Suppressor macrophage (primary cell): Measurements from ENCODE around the gene KLHL22.
"Not testable (repeated sequence)": the region's sequence is repeated elsewhere in the genome, so short reads cannot be mapped to it uniquely, and the experiment has no call there.

Experiments used
- DNase-seq, 4 experiments: peaks; one replicate each; pipeline ENCODE4 v3.0.0-alpha.2; 2020 to 2022

KLHL22 gene

DNA sequence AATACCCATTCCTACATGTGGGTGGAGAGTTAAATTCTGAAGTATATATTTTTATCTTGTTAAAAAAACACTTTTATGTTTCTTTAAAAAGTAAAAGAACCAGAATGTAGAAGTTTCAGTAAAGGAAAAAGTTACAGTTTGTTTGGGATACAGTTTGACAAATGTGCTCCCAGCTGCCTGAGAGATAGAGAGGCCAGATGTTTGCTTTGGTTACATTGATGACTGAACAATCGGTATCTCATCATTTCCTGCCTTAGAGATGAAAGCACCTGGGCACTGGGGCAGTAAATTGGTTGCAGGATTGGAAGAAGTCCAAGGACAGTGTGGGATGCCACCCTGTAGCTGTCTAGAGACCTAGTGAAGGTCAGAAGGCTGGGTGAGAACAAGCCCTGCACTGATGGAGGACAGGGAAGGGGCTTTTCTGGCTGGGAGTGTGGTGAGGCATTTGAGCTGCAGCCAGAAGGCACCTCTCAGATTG, 28.4 kb upstream of the KLHL22 start:
- no peak for DNase-seq

DNA sequence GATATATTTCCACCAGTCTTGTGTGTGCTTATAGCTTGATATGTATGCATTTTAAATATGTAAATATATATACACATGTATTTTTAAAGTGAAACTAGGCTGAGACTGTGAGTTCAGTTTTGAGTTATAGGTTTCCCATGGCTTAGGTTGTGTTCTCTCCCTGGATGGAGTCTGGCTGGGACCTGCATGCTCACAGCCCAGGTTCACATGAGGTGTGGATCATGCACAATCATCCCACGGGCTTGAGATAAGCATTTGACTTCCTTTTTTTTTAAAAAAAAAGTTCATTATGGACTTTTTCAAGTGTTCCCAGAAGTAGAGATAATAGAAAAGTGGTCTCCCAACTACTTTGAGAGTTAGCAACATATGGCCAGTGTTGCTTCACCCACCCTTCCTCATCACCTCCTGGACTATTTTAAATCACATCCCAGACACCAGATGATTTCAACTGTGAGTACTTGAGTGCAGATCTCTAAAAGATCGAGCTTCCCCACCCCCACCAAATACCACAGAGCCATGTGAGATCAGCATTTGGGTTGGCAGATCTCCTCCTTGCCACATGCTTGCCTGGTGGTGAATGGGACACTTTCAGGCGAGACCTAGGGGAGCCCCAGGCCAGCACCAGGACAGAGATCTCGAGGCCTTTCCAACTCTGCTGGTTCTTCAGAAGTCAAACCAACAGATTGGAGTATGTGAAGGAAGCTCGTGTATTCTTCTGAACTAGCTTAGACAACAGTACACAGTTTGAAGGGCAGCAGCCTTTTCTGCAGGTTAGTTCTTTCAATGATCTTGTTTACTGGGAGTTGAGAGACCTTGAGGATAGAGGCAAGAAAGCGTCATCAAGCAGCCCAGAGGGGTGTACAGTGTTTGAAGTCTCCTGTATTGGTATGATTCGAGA, 27.7 kb upstream of the KLHL22 start:
- DNase-seq: peak; percentile 73 to 79 (median 77)

DNA sequence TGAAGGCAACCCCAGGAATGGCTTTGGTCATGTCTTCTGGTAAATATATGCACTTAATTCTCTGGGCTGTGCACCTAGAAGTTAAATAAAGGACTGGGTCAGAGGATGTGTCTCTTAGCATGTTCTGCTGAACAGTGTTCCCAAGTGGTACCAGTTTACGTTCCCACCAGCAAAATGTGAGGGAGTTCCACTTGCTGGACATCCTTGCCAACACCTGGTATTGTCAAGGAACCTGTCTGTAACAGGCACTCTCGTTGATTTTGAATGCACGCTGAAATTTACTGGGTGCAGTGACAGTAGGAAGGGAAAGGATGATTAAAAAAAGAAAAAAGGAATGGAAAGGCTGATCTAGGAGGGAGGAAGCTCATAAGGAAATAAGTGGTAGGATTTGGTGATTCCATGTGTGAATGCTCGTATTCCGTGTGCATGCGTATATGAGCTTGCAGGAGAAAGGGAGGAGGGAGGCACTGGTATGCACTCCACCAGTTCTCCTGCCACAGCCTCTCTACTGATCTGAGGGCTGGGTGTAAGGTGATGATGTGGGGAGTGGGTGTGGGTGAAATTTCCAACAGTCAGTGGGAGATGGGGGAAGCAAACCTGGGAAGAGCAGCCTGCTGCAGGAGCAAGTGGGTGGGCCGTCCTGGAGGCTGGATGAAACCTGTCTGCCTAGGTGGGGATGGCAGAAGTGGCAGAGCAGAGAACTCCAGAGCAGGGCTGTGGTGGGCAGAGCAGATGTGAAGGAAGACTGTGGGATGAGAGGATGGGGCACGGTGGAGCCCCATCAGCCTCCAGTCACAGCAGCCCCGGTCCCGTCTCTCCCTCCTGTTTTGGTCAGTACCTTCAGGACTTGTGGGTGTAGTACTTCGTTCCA, 26.8 kb upstream of the KLHL22 start:
- DNase-seq: no peak

DNA sequence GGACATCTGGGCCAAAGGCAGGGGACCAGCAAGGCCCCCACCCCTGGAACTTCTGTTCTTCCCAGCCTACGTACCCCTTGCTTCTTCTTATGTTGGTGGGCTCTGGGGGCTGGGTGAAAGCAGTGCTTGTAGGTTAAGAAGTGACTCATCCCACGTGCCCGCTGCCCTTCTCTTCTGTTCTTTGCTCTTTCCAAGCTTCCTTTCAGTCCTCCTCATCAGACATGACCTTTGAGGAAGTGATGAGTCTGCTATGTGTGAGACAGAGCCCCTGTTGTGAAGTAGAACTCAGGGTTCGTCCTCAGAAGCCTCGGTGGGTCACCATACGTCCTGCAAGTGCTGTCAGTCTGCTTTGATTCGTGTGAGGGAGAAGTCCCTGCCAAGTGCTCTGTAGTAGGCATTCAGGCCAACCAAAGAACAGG, 24.5 kb upstream of the KLHL22 start:
- DNase-seq: peak; percentile 74 to 89 (median 80)

DNA sequence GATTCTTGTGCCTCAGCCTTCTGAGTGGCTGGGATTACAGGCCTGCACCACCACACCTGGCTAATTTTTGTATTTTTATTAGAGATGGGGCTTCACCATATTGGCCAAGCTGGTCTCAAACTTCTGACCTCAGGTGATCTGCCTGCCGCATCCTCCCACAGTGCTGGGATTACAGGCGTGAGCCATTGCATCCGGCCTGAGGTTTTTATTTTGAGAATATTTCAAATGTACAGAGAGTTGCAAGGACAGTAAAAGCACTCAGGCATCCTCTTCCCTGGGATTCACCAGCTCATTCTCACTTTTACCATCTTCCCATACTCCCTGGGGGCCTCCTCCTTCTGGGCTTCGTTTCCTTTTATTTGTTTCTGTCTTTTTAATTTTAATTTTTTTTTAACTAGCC, 24.0 kb upstream of the KLHL22 start:
- no peak for DNase-seq

DNA sequence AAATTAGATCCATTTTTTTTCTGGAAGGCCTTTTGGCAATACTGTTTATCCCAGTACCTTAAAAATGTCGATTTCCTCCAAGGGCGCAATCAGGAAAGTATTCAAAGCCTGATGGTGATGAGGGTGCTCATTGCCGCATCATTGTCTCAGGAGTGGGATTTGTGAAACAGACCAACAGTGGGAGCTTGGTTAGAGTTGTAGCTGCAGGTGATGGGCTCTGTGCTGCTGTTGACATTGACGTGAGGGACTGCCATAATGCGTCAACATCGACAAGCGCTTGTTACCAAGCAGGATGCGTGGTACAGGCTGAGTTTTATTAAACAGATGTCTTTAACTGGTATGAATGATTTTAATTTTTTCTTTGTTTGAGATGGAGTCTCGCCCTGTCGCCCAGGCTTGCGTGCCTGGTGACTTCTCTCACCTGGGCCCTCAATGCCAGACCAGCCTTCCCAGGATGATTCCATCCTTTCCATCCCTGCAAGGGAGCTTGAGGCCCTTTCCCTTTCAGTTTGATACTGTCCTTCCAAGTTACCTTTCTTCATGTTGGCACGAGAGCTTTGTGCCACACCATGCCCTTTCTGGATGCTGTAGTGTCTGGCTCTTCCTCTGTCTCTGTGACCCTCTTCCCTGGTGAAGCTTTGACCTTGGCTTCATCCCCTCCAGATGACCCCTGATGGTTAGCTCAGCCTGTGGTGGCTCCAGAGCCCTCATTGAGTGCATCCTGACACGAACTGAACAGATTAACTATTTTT, 22.4 kb upstream of the KLHL22 start:
- no peak for DNase-seq

DNA sequence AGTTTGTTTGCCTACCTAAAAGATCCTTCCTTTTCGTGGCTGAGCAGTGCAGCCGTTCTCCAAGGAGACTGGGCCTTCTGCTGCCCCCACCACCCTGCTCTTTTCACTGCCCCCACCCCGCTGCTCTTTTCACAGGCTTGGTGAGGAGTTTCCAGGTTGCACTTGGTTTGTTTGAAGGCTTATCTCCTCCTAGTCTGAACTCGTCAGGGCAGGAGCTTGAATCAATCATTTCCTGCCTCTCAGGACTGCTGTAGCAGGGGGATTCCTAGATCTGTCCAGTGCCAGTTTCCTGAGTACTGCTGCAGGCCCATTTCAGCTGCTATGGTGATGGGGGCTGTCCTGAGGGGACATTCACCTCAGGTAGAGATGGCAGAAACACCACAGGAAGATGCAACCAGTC, 21.8 kb upstream of the KLHL22 start:
- no peak for DNase-seq

DNA sequence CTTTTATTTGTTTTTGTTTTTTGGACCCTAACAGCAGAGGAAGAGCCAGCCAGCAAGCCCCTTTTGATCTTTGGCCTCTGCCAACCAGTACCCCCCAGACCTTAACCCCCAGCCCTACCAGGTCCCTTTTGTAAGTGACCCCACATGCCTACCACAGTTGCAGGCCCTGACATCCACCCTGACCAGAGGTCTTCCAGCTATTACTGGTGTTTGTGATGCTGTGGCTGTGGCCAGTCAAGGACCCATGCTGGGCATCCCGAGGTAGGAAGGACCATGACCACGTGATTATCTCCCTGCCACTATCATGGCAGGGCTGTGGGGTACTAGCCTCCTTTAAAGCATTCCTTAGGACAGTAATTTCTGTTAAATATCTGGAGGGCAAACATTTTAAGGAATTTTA, 20.8 kb upstream of the KLHL22 start:
- DNase-seq: no peak

DNA sequence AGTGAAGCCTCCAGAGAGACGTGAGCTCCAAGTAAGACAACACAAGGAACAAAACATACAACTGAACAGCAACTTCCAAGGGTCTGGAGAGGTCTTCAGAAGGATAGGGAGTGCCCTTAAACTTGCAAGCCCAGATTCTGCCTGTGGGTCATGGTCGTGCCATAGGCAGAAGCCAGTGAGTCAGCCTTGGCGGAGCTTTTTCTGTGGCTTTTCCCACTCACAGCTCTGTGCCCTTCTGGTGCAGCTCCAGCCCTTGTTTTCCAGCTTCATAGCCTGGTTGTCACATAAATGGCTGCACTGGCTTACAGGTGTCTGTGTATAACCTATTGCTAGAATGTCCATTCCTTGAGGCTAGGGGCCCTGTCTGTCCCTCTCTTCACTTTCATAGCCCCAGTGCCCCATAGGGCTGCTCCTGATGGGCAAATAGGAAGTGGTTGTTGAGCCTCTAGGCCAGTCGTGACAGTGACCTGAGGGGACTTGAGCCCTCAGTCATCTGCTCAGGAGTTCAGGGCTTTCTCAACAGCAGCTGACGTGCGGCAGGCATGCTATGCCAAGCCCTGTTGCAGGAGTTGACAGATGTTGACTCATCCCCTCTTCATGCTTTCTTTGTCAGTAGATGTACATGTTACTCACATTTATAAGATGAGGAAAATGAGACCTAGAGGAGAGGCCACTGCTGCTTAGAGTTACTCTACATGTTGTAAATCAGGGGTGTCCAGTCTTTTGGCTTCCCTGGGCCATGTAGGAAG, 19.2 kb upstream of the KLHL22 start:
- peak; percentile 84 to 95 (median 90) for DNase-seq

DNA sequence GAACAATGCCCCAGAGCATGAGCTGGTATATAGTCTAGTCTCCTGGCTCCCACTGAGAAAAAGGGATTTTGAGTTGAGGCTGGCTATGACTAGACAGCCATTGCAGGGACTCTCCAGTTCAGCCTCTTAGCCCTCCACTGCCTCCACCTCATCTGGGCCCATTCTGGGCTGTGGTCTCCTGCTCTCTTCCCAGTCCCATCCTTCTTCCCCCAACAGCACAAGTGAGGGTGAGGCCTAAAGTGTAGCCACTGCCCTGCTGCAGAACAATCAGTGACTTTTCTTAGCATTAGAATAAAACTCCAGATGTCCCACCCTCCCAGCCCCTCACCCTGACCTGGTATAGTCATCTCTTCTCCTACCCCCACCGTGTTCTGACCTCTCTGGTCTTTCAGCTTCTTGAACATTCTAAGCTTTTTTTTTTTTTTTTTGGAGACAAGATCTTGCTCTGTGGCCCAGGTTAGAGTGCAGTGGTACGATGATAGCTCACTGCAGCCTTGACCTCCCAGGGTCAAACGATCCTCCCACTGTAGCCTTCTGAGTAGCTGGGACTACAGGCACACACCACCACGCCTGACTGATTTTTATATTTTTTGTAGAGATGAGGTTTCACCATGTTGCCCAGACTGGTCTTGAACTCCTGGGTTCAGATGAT, 16.1 kb upstream of the KLHL22 start:
- DNase-seq: no peak

DNA sequence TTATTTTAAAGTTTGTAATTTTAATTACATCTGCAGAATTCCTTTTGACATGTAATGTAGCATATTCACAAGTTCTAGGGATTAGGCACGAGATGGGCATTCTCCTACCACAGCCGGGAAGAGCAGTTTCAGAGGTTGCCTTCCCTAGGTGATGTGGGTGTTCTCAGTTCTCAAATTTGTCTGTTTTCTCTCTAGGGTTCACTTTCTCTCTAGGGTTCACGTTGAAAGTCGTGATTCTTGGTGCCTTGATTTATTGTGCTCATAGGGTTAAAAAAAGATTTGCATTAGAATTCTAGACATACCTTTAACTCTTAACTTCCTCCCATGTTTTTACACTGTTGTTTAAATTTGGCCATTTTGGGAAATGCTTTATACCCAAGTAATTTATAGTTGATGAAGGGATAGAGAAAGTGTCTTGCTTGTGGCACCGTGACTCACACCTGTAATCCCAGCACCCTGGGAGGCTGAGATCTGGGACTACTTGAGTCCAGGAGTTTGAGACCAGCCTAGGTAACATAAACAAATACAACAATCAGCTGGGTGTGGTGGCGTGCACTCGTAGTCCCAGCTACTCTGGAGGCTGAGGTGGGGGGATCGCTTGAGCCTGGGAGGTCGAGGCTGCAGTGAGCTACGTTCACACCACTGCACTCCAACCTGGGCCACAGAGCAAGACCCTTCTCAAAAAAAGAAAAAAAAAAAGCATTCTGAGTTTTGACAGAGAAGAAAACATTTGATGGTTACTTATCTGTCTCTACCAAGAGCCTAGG, 15.4 kb upstream of the KLHL22 start:
- DNase-seq: no peak

DNA sequence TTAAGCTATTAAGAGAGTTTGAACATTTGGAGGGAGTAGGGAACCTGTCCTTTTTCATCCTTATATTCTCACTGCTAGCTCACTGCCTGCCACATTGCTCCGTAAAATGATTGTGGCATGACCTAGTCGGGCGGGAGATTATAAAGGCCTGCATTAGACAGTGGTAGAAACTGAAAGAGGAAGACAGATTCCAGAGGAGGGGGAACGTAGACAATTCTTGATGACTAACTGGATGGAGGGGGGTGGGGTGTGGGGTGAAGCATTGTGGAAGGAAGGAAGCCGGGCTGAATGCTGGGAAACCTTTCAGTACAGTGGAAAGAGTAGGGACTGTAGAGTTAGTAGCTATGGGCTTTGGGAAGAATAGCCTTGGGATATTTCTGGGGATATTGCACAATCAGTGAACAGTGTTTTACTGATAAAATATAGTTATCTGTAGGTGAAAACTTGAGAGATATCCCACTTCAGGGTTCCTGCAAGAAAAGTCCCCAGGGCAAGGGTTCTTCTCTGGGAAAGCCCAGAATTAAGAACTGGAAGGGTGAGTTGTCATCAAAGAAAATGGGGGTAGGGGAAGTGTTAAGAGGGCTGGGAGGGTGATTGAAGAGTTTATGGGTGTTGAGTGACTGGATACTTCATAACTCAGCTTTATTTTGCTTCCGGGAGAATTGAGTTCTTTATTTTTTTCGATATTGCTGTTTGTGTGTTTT, 13.9 kb upstream of the KLHL22 start:
- peak; percentile 83 to 94 (median 88) for DNase-seq

DNA sequence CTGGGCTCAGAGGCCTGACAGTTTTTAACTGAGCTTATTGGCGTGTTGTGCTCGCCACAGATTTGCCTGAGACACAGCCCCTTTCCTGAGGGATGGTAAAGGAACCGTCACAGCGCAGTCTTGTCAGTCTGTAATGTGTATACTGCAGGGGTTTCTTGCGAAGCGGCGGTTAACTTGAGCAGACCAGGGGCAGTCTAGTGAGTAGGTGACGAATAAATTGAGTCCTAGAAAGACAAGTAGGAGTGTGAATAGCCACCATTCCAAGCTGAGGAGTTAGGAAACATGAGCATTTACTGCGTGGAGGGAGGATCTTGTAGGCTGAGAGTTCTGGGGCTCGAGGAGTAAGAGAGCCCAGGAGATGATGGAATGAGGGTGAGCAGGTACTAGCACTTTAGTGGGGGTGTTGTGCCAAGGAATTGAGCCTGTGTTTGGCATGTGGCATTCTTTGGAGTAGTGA, 13.2 kb upstream of the KLHL22 start:
- DNase-seq: no peak

DNA sequence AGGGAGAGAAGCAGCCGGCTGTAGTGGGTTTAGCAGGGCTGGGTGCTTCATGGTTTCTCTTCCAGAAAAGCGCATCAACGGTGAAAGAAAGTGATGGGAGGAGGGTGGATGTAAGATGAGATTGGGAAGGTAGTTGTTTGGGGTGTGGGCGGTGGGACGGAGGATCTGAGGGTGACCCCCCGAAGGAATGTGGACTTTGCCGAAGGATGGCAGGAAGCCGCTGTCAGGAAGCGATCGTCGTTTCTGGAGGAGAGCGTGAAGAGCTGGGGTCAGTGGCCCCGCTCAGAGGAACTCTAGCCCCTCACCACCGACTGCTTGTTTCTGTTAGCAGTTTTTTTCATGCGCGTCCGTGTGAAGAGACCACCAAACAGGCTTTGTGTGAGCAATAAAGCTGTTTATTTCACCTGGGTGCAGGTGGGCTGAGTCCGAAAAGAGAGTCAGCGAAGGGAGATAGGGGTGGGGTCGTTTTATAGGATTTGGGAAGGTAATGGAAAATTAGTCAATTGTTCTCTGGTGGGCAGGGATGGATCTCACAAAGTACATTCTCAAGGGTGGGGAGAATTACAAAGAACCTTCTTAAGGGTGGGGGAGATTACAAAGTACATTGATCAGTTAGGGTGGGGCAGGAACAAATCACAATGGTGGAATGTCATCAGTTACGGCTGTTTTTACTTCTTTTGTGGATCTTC, 12.6 kb upstream of the KLHL22 start:
- DNase-seq: not testable (repeated sequence)

DNA sequence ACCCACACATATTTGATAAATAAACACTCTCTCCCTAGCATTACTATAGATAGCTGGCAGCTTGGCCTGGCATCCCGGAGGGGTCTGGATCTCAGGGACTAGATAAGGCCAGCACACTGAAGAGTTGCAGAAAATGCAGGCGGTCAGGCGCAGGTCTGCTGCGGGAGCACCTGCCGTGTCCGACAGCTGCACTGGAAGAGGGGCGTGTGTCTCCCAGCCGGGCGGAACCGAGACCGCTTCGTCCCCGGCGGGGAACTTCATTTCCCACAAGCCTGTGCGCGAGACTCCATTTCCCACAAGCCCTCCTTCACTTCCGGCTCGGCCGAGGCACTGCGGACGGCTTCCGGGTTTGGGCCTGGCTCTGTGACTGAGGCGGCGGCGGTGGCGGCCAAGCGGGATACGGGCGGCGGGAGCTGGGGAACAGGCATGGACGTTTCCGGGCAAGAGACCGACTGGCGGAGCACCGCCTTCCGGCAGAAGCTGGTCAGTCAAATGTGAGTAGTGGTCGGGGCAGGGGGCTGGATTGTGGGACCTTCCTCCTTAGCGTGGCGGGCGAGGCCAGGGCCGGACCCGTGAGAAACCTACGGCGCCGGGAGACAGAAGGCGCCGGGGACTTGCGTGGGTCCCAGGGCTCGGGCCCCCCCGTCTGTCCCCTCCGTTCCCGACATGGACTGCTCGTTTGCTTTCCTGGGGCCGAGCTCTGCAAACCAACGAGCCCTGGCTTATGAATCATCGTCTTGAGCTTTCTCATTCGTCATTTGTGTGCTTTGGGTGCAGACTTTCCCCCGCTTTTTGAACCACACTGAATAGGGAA, 11.9 kb upstream of the KLHL22 start, which contains the start of gene MED15:
Gene MED15 (plus strand): TSS at position 358 of the 814 bp plus-strand sequence. CDS start 69 bp downstream, at position 427.
- DNase-seq: peak; percentile 91 to 96 (median 95)

DNA sequence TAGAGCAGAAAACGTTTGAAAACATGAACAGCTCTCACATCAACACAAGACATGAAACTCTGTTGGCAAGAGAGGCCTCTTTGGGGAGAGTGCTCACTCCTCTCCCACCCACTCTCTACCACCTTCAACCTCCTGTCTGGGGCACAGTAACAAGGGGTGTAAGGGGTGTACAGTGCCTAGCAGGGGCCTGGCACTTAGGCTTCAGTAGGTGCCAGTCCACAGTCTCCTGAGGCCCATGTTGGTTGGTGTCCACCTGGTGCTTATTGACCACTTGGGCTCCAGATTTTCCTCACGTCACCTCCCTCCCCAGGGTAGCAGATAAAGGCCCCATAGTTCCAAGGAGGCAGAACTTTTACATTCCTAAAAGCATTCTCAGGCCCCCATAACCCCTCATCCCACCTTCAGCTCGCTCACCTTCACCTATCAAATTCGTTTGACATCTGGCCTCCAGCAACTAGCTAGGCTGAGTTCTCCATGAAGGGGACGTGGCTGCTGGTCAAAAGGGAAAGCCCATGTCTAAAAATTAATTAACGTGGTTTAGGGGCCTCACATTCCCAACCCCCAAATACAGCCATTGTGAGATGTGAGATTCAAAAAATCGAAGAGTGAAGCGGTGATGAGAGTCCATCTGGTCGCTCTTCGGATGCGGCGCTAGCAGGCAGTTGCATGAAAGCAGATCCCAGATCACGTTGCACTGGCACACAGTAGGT, 11.1 kb upstream of the KLHL22 start:
- DNase-seq: no peak

DNA sequence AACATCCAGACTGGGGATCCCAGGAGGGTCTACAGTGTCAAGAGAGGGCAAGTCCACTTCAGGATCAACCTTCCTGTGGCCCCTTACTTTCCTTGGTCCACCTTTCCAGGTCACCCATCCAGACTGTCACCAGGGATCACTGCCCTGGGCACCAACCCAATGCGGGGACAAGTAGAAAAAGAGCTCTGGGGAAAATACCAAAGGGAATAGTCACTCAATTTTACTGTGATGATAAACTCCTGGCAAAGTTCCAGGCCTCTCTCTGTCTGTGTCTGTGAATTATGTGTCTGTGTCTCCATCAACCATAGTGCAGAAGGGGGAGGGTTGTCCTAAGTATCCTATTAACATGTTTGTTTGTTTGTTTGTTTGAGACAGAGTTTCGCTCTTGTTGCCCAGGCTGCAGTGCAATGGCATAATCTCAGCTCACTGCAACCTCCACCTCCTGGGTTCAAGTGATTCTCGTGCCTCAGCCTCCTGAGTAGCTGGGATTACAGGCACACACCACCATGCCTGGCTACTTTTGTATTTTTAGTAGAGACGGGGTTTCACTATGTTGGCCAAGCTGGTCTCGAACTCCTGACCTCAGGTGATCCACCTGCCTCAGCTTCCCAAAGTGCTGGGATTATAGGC, 8.8 kb upstream of the KLHL22 start:
- DNase-seq: not testable (repeated sequence)
